ENCODE data around the gene HIP1.
"Not testable (repeated sequence)": the region's sequence is repeated elsewhere in the genome, so short reads cannot be mapped to it uniquely, and the experiment has no call there.

Gene HIP1

GRCh38 chr7:75738975-75739795, 444 bp upstream of the HIP1 start:
- peak; percentile 99 for DNase-seq

DNA sequence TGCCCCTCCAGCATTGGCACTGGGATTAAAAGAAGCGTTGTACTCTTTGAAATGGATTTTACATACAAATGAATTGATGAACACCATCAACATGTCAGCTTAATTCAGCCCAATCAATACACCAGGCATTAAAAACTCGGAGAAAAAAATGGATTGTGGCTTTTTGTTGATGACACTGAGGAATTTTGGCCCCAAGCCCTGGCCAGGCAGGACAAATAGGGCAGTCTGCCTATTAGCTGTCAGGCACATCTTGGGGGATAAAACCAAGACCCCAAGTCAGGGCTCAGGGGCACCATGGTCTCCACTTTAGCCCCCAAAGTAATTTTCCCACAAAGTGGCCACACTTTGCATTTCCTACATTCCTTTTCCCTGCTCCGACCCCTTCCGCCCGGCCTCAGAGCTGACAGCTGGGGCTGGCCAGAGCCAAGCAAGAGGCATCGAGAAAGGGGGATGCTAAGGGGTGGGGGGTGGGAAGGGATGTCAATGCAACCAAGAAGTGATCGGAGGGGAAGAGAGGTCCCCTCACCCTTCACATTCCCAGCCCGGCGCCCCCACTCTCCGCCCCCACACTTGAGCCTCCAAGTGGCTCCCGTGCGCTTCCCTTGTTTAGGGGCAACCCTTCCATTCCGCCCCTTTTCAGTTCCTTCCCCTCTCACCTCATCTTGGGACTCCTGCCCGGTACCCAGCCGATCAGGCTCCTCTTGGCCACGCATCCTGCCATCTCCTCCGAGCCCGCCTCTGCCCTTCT, 711 bp downstream of the HIP1 start:
- DNase-seq: no peak

DNA sequence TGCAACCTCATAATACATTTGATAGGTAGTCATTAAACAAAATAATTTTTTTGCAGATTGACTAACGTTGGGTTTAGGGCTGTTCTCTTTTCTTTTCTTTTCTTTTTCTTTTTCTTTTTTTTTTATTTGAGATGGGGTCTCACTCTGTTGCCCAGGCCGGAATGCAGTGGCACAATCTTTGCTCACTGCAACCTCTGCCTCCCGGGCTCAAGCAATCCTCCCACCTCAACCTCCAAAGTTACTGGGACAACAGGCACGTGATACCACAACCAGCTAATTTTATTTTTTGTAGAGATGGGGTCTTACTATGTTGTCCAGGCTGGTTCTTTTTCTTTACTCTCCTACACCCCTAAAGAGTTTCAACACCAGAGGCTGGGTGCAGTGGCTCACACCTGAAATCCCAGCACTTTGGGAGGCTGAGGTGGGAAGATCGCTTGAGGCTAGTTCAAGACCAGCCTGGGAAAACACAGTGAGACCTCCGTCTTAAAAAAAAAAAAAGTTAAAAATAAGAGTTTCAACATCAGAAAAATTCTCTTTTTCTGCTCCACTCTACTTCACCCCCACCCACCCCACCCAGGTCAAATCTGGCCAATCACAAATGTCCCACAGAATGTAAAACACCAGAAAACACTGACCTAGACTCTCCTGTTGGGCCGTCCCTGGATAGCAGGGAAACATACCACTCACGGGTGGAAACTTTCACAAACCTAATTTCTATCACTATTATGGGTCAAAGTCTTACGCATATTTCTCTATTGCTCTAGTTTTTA, 3.0 kb downstream of the HIP1 start:
- no peak for DNase-seq

GRCh38 chr7:75734586-75735458, 3.9 kb downstream of the HIP1 start:
- DNase-seq: no peak

DNA sequence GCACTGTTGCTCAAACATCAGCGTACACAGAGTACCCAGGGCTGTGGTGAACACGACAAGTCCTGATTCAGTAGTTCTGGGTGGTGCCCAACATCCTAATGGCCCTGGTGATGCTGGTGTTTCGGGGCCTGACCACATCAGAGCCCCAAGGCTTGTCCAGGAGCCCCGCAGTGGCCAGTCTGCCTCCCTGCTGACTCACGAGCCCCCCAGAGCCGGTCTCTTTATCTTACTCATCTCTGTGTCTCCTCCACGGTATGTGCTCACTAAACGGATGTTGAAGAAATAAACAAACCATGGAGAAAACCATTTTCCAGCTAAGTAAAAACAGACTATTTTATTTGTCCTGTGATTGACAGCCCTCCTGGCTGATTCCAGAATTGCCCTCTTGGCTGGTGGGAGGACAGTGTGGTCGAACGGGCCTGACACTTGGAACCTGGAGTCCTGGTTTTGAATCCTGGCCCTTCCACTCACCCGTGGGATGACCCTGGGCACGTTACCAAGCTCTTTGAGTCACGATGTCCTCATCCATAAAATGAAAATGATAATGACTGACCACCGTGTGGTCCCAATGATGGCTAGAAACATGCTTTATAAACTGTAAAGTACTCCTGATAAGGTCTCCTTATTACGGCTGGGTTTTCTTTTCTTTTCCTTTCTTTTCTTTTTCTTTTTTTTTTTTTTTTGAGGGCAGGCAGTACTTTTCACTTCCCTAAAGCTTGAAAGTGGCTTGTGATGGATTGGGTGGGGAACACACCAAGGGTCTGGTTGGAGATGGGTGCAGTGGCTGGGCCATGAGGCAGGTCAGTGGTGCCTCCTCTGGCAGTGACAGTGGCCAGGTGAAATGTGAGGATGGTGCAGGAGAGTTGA, 5.7 kb downstream of the HIP1 start:
- no peak for DNase-seq

- no peak for DNase-seq
Observed at GRCh38 chr7:75732016-75732521, 6.7 kb downstream of the HIP1 start.

DNA sequence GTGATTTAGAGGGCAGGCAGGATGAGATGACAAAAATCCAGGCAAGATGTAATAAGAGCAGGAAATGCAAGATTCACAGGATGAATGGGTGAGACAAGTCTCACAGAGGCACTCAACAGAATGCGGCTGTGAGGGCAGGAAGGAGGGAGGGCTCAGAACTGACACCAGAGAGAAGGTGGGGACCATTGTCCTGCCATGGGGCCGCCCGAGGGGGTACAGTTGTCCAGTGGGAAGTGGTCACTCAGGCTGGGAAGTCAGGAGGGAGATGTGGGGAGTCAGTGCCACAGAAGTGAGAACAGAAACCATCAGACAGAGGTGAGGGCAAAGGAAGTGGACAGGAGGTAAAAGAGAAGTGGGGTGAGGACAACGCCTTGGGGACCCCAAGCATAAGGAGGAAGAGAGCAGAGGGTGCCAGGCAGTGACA, 8.9 kb downstream of the HIP1 start:
- no peak for DNase-seq

- DNase-seq: no peak
Observed at GRCh38 chr7:75727881-75728593, 10.7 kb downstream of the HIP1 start.

DNA sequence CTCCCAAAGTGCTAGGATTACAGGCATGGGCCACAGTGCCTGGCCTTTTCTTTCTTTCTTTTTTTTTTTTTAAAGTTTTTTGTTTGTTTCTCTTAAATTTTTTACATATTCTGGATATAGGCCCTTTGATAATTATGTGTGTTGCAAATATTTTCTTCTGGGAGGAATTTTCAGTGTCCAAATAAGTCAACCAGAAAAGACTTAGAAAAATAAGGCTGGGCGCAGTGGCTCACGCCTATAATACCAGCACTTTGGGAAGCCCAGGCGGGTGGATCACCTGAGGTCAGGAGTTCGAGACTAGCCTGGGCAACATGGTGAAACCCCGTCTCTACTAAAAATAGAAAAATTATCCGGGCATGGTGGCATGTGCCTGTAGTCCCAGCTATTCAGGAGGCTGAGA, 11.4 kb downstream of the HIP1 start:
- not testable (repeated sequence) for DNase-seq

DNA sequence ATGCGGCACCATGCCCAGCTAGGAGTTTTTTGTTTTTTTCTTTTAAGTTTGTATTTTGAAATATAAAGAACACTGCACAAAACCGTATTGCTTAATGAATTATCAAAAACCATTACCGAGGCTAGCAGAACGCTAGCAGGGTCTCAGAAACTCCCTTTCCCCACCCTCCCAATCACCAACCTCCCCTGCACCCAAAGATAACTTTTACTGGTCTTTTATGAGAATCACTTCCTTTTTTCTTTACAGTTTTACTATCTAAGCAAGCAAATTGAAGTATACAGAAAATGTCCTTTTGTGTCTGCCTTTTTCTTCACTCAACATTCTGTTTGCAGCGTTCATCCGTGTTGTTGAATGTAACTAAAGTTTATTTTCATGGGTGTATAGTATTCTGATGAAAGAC, 13.4 kb downstream of the HIP1 start:
- DNase-seq: no peak

DNA sequence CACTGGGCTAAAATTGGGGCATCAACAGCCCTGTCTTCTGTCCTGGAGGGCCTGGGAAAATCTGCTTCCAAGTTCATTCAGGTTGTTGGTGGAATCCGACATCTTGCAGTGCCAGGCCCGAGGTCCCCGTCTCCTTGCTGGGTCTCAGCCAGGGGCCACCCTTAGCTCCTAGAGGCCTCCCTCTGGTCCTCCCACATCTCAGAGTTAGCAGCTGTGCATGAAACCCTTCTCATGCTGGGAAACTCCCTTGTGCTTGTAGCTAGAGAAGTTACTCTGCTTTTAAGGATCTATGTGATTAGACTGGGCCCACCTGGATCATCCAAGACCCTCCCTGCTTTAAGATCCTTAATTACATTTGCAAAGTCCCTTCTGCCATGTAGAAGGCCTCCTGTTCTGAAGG, 15.3 kb downstream of the HIP1 start:
- no peak for DNase-seq

DNA sequence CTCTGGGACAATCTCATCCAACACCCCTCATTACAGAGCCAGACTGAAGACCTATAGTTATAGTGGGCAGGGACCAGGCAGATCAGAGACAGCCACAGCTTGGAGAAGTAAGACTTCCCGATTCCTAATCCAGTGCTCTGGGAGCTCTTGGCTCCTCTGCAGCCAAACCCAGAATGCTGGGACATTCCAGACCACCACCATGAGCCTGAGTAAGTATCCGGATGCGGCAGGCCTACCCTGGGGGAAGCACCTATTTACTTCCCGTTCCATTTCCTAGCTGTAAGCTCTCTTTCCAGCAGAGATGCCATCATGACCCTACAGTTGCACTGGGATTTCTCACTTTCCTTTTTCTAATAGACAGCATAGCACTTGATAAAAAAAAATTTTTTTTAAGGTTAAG, 16.4 kb downstream of the HIP1 start:
- no peak for DNase-seq

- not testable (repeated sequence) for DNase-seq
Observed at GRCh38 chr7:75721922-75722321, 16.8 kb downstream of the HIP1 start.

DNA sequence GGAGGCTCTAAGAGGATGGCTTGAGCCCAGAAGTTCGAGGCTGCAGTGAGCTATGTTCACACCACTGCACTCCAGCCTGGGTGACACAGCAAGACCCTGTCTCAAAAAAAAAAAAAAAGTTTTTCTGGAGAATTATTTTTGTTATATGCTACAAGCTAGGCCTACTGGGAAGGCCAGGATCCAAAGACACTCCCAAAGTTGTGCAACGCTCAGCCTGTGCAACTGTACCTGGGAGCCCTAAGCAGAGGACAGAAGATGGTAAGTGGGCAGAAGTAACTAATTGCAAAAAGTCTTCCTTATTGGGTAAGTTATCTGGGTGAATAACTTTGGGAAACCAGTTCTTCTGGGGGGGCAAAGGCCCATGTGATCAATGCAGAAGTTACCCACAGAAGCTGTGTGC, 17.3 kb downstream of the HIP1 start:
- DNase-seq: no peak

DNA sequence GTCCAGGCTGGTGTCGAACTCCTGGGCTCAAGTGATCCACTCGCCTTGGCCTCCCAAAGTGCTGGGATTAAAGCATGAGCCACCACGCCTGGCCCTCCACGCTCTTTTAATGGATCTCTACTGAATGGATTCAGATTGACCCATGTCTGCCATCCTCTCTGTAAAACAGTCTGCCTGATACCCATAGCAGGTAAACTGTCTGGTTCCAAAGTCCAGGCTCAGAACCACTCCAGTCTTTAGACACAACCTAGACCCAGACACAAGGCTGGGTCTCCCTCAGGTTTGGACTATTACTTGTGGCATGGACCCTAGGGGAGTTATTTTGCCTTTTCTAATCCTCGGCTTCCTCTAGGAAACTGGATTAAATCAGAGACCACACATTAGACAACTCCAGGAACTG, 19.1 kb downstream of the HIP1 start:
- no peak for DNase-seq

DNA sequence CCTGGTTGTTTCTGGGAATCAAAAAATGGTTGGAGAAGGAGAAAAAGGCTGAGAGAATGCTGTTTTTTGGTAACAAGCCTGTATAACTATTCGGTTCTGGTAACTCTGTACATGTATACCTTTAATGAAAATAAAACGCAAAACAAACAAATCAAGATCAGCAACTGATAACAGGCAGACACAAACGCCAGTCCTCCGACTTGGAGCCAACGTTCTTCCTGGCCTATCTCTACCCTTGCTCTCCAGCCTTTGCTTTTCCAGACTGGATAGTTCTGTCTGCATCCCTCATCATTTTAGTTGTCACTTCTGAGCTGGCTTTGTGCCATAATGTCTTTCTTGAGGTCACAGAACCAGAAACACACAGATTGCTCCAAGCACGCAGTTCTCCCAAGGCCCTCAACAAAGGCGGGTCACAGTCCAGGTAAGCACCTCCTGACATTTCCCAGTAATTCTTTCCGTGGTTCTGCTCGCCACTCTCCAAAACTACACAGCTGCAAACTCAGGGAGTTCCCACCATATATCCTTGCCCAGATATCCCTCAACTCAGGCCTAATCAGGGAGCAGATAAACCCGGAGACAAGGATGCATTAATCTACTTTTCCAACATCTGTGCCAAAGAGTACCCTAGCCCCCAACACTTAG, 20.2 kb downstream of the HIP1 start:
- DNase-seq: no peak

- not testable (repeated sequence) for DNase-seq
Observed at GRCh38 chr7:75717746-75718145, 21.0 kb downstream of the HIP1 start.

DNA sequence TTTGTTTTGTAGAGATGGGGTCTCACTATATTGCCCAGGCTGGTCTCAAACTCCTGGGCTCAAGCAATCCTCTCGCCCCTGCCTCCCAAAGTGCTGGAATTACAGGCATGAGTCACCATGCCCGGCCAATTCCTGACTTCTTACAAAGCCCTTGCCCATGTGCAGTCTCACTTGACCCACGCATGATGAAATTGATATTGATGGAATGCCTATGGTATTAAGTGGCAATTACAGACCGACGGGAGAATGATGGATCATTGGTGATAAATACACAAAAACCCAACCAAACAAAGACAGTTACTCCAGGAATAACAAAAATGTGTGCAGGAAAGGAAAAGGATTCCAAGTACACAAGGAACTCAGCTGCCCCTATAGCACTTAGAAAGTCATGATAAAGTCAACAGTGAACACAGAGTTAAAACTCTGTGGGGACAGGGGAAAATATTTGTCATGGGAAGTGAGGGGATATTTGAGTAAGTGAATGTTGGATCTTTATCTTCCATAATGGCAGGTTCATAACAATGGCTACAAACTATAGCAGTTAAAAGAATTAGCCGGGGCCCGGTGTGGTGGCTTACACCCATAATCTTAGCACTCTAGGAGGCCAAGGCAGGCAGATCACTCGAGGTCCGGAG, 21.6 kb downstream of the HIP1 start:
- DNase-seq: no peak

DNA sequence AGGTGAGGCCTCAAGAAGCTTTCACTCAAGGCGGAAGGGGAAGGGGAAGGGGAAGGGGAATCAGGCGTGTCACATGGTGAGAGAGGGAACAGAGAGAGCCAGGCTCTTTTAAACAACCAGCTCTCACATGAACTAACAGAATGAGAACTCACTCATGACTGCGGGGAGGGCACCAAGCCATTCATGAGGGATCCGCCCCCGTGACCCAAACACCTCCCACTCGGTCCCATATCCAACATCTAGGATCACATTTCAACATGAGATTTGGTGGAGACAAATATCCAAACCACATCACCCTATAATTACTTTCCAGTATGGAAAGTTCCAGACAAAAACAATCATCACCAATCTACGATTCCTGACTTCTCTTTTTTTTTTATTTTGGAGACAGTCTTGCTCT, 22.9 kb downstream of the HIP1 start:
- DNase-seq: no peak

All from activated CD4-positive, alpha-beta T cell treated with anti-CD3 and anti-CD28 coated beads for 48 hours (primary cell).